Activated T-helper 1 cell treated with anti-CD3 and anti-CD28 coated beads, Interleukin-12 subunit alpha, Interleukin-12 subunit beta, Interleukin-2, Interleukin-4 antibody, amounts not matched to agents 30 ng/mL and 10 ng/mL and 1 ng/mL, durations not matched to agents 14 hours and 24 hours and 36 hours (primary cell): Measurements from ENCODE around the gene PLCB3. TPM values are rescaled to one million over a fixed set of nuclear protein-coding genes. Genes with fewer than 3 reads are reported as not detected.
A peak's percentile ranks its signal among the peaks of the same experiment; 100 is the strongest.
"Not testable (repeated sequence)": the region's sequence is repeated elsewhere in the genome, so short reads cannot be mapped to it uniquely, and the experiment has no call there.

Source experiments
- DNase-seq: peaks from one replicate; pipeline ENCODE4 v3.0.0; 2021; ENCODE audit warnings: low spot score
- H3K27ac Mint-ChIP-seq: one replicate; pipeline ENCODE4 v1.8.0; 2021; ENCODE audit warnings: mild to moderate bottlenecking, mixed read lengths
- H3K27me3 Mint-ChIP-seq: one replicate; pipeline ENCODE4 v1.8.0; 2022; ENCODE audit warnings: mild to moderate bottlenecking, moderate library complexity, mixed read lengths; ENCODE audit not compliant: insufficient read depth
- H3K36me3 Mint-ChIP-seq: one replicate; pipeline ENCODE4 v1.8.0; 2021; ENCODE audit warnings: low read depth, mixed read lengths
- H3K4me1 Mint-ChIP-seq: one replicate; pipeline ENCODE4 v1.8.0; 2021; ENCODE audit warnings: low read depth, mixed read lengths
- H3K4me3 Mint-ChIP-seq: one replicate; pipeline ENCODE4 v1.8.0; 2021; ENCODE audit warnings: mild to moderate bottlenecking, moderate library complexity, mixed read lengths
- H3K9me3 Mint-ChIP-seq: one replicate; pipeline ENCODE4 v1.8.0; 2021; ENCODE audit warnings: mixed read lengths
- intact Hi-C: fragments of 100-400 bp; cut with micrococcal nuclease; formaldehyde crosslinking; loops from one replicate; pipeline ENCODE4 v1.15.1; 2024
- total RNA-seq: library from RNA; stranded (reverse); gene quantifications from 2 replicates; pipeline ENCODE4 v1.2.3, GENCODE V29; 2022

PLCB3 gene
- total RNA-seq, 1 donor from 2014 or later = 14.2 TPM

DNA sequence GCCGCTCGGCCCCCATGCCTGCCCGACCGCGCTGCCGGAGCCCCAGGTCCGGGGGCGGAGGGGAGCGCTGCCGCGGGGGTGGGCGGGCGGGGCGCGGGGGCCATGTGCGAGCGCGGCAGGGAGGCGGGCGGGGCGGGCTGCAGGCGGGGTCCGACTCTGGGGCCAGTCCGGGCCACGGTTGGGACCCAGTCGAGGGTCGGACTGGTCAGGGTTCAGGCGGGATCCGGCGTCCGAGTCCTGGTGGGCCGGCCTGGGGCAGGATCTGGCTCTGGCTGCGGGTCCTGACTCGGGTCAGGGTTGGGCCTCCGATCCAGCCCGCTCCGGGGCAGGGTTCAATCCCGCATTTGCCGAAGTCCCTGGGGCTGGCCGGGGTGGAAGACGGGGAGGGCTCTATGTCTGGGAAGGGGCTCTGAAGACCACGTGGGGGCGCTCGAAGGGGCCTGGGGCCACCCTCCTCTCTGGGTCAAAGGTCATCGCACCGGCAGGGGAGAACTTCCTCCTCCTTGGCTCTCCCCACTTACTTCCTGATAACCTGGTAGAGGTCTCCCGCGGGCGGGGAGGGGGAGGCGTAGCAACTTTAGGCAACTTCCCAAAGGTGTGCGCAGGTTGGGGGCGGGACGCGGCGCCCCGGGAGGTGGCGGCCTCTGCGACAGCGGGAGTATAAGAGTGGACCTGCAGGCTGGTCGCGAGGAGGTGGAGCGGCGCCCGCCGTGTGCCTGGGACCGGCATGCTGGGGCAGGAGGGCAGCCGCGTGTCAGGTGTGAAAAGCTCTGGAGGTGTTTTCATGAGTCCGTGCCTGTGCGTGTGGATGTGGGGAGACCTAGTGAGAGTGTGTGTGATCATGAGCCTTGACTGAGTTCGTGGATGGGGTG lies 54.6 kb downstream of the PLCB3 start:
- peak; percentile 69 for DNase-seq
- H3K4me1 Mint-ChIP-seq = peaks cover 12% of the 10 kb centered on the region
- no peaks in the 10 kb centered on the region for H3K9me3 Mint-ChIP-seq
- intact Hi-C loops = loop anchor here (1.0 to 2.0 kb wide), 12 partner anchors 11 to 468 kb away; partner anchors contain the start of genes CCDC88B, DNAJC4, FKBP2 and GPR137
- peak overlapping the region; percentile 84 for H3K27ac Mint-ChIP-seq
- H3K36me3 Mint-ChIP-seq = peaks cover 8% of the 10 kb centered on the region
- H3K4me3 Mint-ChIP-seq = peak overlapping the region; percentile 92
- H3K27me3 Mint-ChIP-seq = peaks cover 7% of the 10 kb centered on the region

- Mint-ChIP-seq H3K4me1 (peaks cover 12% of the 10 kb centered on the region), H3K27me3 (peaks cover 5% of the 10 kb centered on the region), H3K4me3 (peak overlapping the region; percentile 92), H3K36me3 (peaks cover 8% of the 10 kb centered on the region), H3K9me3 (no peaks in the 10 kb centered on the region), H3K27ac (peak overlapping the region; percentile 84)
- intact Hi-C loops = no loop called here
- DNase-seq = no peak
These were observed 55.2 kb downstream of the PLCB3 start for GRCh38 chr11:64306563-64306875.

DNA sequence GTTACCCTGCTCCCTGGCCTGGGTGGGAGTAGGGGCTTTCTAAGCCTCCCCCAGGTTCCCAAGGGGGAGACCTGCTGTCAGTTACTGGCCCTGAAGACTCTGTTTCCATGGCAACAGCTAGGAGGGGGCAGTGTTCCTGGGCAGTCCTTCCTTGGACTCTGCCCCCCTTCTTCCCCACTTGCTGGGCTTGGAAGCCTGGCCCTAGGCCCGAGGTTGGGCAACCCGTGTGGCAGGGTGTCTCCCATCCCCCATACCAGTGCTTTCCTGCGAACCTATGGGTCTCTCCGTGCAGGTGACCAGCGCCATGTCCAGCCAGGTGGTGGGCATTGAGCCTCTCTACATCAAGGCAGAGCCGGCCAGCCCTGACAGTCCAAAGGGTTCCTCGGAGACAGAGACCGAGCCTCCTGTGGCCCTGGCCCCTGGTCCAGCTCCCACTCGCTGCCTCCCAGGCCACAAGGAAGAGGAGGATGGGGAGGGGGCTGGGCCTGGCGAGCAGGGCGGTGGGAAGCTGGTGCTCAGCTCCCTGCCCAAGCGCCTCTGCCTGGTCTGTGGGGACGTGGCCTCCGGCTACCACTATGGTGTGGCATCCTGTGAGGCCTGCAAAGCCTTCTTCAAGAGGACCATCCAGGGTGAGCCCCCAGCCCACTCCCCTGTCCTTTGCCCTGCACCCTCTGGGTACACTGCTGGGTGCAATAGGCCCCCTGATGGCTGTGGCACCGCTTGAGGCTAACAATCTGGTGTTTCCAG lies 55.7 kb downstream of the PLCB3 start:
- Mint-ChIP-seq H3K9me3 (no peaks in the 10 kb centered on the region), H3K36me3 (peaks cover 8% of the 10 kb centered on the region), H3K27me3 (peaks cover under 1% of the 10 kb centered on the region), H3K4me1 (peaks cover 12% of the 10 kb centered on the region), H3K4me3 (peak overlapping the region; percentile 92), H3K27ac (no peak overlapping the region)
- intact Hi-C loops = no loop called here
- DNase-seq = no peak

DNA sequence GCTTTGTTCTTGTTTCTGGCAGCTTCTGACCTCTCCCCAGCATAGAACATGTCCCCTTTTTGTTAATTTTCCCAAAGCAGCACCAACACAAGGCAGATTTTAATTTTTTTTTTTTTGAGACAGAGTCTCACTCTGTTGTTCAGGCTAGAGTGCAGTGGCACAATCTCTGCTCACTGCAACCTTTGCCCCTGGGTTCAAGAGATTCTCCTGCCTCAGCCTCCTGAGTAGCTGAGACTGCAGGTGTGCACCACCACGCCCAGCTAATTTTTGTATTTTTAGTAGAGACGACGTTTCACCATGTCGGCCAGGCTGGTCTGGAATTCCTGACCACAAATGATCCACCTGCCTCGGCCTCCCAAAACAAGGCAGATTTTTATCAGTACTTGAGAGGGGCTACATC lies 56.5 kb downstream of the PLCB3 start:
- Mint-ChIP-seq H3K4me3 (peak overlapping the region; percentile 92), H3K36me3 (peaks cover 11% of the 10 kb centered on the region), H3K27ac (peak overlapping the region; percentile 15), H3K4me1 (peaks cover 12% of the 10 kb centered on the region)
- H3K27me3 Mint-ChIP-seq, intact Hi-C loops, H3K9me3 Mint-ChIP-seq, DNase-seq: not testable (repeated sequence)

DNA sequence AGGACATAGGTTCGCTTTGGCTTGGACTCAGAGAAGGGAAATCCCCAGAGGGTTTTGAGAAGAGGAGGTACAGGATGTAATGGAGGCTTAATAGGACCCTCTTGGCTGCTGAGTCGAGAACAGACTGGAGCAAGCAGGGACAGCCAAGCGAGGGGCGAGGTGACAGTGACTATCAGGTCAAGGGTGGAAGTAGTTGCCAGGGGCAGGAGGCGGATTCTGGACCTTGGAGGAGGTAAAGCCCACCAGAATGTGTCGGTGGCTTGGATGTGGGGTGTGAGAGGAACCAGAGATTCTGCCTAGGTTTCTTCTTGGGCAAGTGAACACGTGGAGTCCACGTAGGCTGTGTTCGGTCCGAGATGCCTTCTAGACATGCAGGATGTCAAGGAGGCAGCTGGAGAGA lies 61.6 kb downstream of the PLCB3 start:
- H3K36me3 Mint-ChIP-seq = peaks cover 21% of the 10 kb centered on the region

GRCh38 chr11:64313491-64314145 lies 62.3 kb downstream of the PLCB3 start:
- no peak overlapping the region for H3K4me3 Mint-ChIP-seq
- H3K4me1 Mint-ChIP-seq = peaks cover 12% of the 10 kb centered on the region
- intact Hi-C loops = no loop called here
- H3K9me3 Mint-ChIP-seq = no peaks in the 10 kb centered on the region
- H3K27ac Mint-ChIP-seq = no peak overlapping the region
- H3K27me3 Mint-ChIP-seq = no peaks in the 10 kb centered on the region
- H3K36me3 Mint-ChIP-seq = peaks cover 21% of the 10 kb centered on the region
- no peak for DNase-seq

More for the DNA sequence above, 61.6 kb downstream of the PLCB3 start:
- H3K4me3 Mint-ChIP-seq = no peak overlapping the region
- H3K27ac Mint-ChIP-seq = peak overlapping the region; percentile 42
- no peak for DNase-seq
- H3K4me1 Mint-ChIP-seq = peaks cover 12% of the 10 kb centered on the region
- intact Hi-C loops = no loop called here
- H3K27me3 Mint-ChIP-seq = no peaks in the 10 kb centered on the region
- H3K9me3 Mint-ChIP-seq = no peaks in the 10 kb centered on the region

- Mint-ChIP-seq H3K9me3 (no peaks in the 10 kb centered on the region), H3K36me3 (peaks cover 21% of the 10 kb centered on the region), H3K27ac (no peak overlapping the region), H3K27me3 (no peaks in the 10 kb centered on the region), H3K4me1 (peaks cover 17% of the 10 kb centered on the region), H3K4me3 (no peak overlapping the region)
- intact Hi-C loops = no loop called here
- DNase-seq = no peak
These were observed 62.9 kb downstream of the PLCB3 start for GRCh38 chr11:64314146-64314804.

DNA sequence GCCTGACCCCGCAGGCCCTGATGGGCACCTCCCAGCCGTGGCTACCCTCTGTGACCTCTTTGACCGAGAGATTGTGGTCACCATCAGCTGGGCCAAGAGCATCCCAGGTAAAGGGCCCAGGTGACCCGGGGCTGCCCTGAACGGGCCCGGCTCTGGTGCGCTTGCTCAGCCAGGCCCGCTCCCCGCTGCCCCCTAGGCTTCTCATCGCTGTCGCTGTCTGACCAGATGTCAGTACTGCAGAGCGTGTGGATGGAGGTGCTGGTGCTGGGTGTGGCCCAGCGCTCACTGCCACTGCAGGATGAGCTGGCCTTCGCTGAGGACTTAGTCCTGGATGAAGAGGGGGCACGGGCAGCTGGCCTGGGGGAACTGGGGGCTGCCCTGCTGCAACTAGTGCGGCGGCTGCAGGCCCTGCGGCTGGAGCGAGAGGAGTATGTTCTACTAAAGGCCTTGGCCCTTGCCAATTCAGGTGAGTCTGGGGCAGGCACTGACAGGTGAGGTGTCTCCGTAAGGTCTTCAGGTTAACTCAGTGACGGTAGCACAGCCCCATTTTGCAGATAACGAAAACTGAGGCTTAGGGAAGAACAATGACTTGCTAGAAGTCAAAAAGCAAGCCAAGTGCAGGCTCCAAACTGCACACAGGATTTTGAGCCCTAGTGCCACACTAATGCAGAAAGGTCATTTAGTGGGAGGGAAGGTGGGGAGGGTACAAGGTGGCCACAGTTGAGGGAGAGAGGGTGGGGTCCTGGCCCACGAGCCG lies 63.7 kb downstream of the PLCB3 start:
- H3K4me1 Mint-ChIP-seq = peaks cover 24% of the 10 kb centered on the region
- no peak for DNase-seq
- intact Hi-C loops = loop anchor here (5.0 kb wide), 1 partner anchor 328 kb away; the partner anchor contains the start of gene OTUB1
- no peaks in the 10 kb centered on the region for H3K9me3 Mint-ChIP-seq
- no peaks in the 10 kb centered on the region for H3K27me3 Mint-ChIP-seq
- H3K4me3 Mint-ChIP-seq = peak overlapping the region; percentile 45
- H3K27ac Mint-ChIP-seq = no peak overlapping the region
- peaks cover 21% of the 10 kb centered on the region for H3K36me3 Mint-ChIP-seq

- H3K9me3 Mint-ChIP-seq, H3K27me3 Mint-ChIP-seq, DNase-seq: not testable (repeated sequence)
- Mint-ChIP-seq H3K27ac (peak overlapping the region; percentile 100), H3K4me3 (peak overlapping the region; percentile 94), H3K4me1 (peaks cover 30% of the 10 kb centered on the region), H3K36me3 (peaks cover 25% of the 10 kb centered on the region)
- intact Hi-C loops = loop anchor here (5.0 kb wide), 1 partner anchor 329 kb away; the partner anchor contains the start of gene OTUB1
These were observed 64.6 kb downstream of the PLCB3 start for GRCh38 chr11:64315667-64316526.

- intact Hi-C loops = loop anchor here (1.0 to 5.0 kb wide), 7 partner anchors 11 to 462 kb away; partner anchors contain the start of genes ESRRA, FKBP2, OTUB1 and RPS6KA4
- Mint-ChIP-seq H3K4me1 (peaks cover 34% of the 10 kb centered on the region), H3K4me3 (peak overlapping the region; percentile 94), H3K27ac (peak overlapping the region; percentile 100), H3K36me3 (peaks cover 31% of the 10 kb centered on the region), H3K9me3 (no peaks in the 10 kb centered on the region), H3K27me3 (no peaks in the 10 kb centered on the region)
- no peak for DNase-seq
These were observed 65.5 kb downstream of the PLCB3 start for GRCh38 chr11:64316672-64317324.
